Thoracic aorta (tissue), 2 donors: ENCODE data around the gene SERPIND1. TPM values are rescaled to one million over a fixed set of nuclear protein-coding genes. Genes with fewer than 3 reads are reported as not detected.

ENCODE experiments used
- ATAC-seq: fragments of 150-250 bp; one replicate; pipeline ENCODE4 v1.8.0; 2017; ENCODE audit warnings: low read depth; ENCODE audit not compliant: insufficient number of reproducible peaks, low FRiP score
- DNase-seq: peaks from one replicate; pipeline ENCODE4 v3.0.0-alpha.2; 2020; ENCODE audit warnings: low spot score
- H3K27ac ChIP-seq, 2 donors: fragments of 200-600 bp; sonication (generic); 1 replicate in 1 of 2; 2 replicates in 1 of 2; pipeline ENCODE4 v1.5.1; 2016; ENCODE audit warnings: mild to moderate bottlenecking in 2 of 2, moderate library complexity in 2 of 2
- H3K27me3 ChIP-seq: fragments of 200-600 bp; sonication (generic); replicated peaks from 2 replicates; pipeline ENCODE4 v1.6.0; 2016; ENCODE audit warnings: mild to moderate bottlenecking; ENCODE audit not compliant: insufficient read depth
- H3K36me3 ChIP-seq: fragments of 200-600 bp; sonication (generic); one replicate; pipeline ENCODE4 v1.5.1; 2016
- H3K4me1 ChIP-seq, 2 donors: fragments of 200-600 bp; sonication (generic); 1 replicate in 1 of 2; 2 replicates in 1 of 2; pipeline versions ENCODE4 v1.5.1 to v1.6.0; 2016; ENCODE audit warnings: low read depth in 2 of 2, mild to moderate bottlenecking in 1 of 2; ENCODE audit not compliant: control insufficient read depth in 1 of 2
- H3K4me3 ChIP-seq: fragments of 200-600 bp; sonication (generic); 2 replicates; pipeline ENCODE4 v1.5.1; 2016; ENCODE audit warnings: mild to moderate bottlenecking
- H3K9me3 ChIP-seq: fragments of 200-600 bp; sonication (generic); 2 replicates; pipeline ENCODE4 v1.5.1; 2016
- total RNA-seq, 2 donors: library from RNA; depleted of rRNA; stranded (reverse); fragments of >200 nt; gene quantifications; one replicate each; pipeline versions ENCODE4 v1.1.0 to v1.2.3, GENCODE V29; 2016
- TF ChIP-seq, protein P1 (sequence below): fragments of 200-600 bp; sonication (generic); IDR thresholded peaks from one replicate; pipeline ENCODE4 v1.5.1; 2019; ENCODE audit warnings: antibody characterized with exemption

SERPIND1 gene
- total RNA-seq, 2 donors from 2014 or later = not detected

DNA sequence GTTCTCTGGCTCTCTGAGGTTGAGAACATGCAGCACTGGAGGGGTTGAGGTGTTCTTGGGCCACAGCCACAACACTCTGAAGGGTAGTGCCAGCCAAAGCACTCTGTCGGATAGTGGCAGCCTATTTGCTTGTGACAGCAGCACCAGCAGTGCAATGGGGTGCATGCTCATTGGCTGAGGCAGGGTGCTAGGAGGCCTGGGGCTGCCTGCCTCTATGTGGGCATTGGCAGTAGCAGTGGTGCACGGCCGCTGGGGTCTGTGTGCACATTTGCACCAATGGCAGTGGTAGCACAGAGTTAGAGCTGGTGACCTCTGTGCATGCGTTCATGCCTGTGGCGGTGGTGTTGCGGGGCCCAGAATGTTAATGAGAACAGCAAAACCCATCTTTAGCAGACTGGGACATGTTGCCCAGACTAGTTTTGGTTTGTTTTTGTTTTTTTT, 59.3 kb downstream of the SERPIND1 start:
- TF ChIP-seq, protein P1, sequence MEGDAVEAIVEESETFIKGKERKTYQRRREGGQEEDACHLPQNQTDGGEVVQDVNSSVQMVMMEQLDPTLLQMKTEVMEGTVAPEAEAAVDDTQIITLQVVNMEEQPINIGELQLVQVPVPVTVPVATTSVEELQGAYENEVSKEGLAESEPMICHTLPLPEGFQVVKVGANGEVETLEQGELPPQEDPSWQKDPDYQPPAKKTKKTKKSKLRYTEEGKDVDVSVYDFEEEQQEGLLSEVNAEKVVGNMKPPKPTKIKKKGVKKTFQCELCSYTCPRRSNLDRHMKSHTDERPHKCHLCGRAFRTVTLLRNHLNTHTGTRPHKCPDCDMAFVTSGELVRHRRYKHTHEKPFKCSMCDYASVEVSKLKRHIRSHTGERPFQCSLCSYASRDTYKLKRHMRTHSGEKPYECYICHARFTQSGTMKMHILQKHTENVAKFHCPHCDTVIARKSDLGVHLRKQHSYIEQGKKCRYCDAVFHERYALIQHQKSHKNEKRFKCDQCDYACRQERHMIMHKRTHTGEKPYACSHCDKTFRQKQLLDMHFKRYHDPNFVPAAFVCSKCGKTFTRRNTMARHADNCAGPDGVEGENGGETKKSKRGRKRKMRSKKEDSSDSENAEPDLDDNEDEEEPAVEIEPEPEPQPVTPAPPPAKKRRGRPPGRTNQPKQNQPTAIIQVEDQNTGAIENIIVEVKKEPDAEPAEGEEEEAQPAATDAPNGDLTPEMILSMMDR = no peak
- peaks cover 23% of the 10 kb centered on the region for H3K36me3 ChIP-seq
- no peaks in the 10 kb centered on the region for H3K27me3 ChIP-seq
- H3K4me1 ChIP-seq = no peaks in the 10 kb centered on the region
- H3K9me3 ChIP-seq = no peaks in the 10 kb centered on the region
- no peak overlapping the region for H3K4me3 ChIP-seq
- DNase-seq (no peak), ATAC-seq (no peak)
- no peak overlapping the region for H3K27ac ChIP-seq

DNA sequence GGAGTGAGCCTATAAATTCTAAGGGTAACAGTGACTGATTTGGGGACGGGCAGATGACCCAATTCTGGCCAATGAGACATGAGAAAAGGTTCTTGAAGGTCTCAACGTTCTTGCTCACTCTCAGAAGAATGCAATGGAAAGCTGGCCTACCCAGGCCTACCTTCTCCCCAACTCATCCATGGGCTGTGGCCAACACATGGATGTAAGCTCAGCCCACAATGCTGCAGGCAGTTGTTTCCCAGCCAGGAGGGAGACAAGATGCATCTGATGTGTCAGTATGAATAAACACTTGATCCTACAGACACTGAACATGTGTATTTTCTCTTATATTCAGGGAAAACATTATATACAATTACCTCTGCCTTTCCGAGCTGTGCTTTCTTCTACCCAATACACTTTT, 60.3 kb downstream of the SERPIND1 start:
- ATAC-seq (no peak), DNase-seq (no peak)
- no peaks in the 10 kb centered on the region for H3K4me1 ChIP-seq
- no peak overlapping the region for H3K4me3 ChIP-seq
- H3K27ac ChIP-seq = no peak overlapping the region
- H3K36me3 ChIP-seq = peaks cover 23% of the 10 kb centered on the region
- no peaks in the 10 kb centered on the region for H3K9me3 ChIP-seq
- TF ChIP-seq, protein P1 = no peak
- no peaks in the 10 kb centered on the region for H3K27me3 ChIP-seq

DNA sequence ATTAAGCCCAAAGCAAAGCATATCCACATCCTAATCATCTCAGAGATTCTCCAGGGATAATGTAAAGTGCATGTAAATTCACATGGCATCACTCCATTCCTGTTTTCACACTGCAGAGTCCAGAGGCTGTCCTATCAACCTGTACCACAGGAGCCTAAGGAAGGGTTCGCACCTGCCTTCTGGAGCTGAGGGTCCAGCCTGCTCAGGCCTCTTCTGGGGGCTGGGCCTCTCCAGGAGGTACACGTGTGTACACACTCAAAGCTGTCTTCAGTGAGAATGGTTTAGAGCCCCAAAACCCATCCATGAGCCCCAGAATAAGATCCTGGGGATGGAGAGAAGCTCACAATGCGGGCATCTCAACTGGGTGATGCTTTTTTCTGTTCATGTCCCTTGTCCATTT, 60.8 kb downstream of the SERPIND1 start:
- TF ChIP-seq, protein P1 = no peak
- no peak for ATAC-seq
- Histone ChIP-seq H3K9me3 (no peaks in the 10 kb centered on the region), H3K4me3 (no peak overlapping the region), H3K27ac (no peak overlapping the region), H3K36me3 (peaks cover 23% of the 10 kb centered on the region), H3K27me3 (no peaks in the 10 kb centered on the region), H3K4me1 (no peaks in the 10 kb centered on the region)
- no peak for DNase-seq

Other genes with a start within 250 kb of the SERPIND1 start
- gene PI4KA, start 84.7 kb downstream of the SERPIND1 start, total RNA-seq = 100 to 1,000 TPM in 1 of 2 donors, 10 to 100 TPM in 1; 85.4 to 112 TPM
- gene SNAP29, start 84.9 kb downstream of the SERPIND1 start, total RNA-seq = 10 to 100 TPM; 18.2 to 20.6 TPM
- 10 to 100 TPM; 42.1 to 45.2 TPM for gene CRKL, start 143.3 kb downstream of the SERPIND1 start, total RNA-seq
- 1 to 10 TPM; 3.4 to 5.8 TPM for gene AIFM3, start 193.1 kb downstream of the SERPIND1 start, total RNA-seq
- gene LZTR1, start 208.2 kb downstream of the SERPIND1 start, total RNA-seq = 100 to 1,000 TPM in 1 of 2 donors, 10 to 100 TPM in 1; 96.2 to 105 TPM
- gene THAP7, start 228.0 kb downstream of the SERPIND1 start, total RNA-seq = 10 to 100 TPM; 38.3 to 60.0 TPM
- under 1 TPM in 1 of 2 donors, not detected in 1; 0.81 TPM for gene P2RX6, start 241.1 kb downstream of the SERPIND1 start, total RNA-seq